Activated CD4-positive, alpha-beta T cell treated with anti-CD3 and anti-CD28 coated beads for 24 hours (primary cell): ENCODE measurements around the gene ABCD3.

Source experiments
- DNase-seq, 2 donors: peaks; one replicate each; pipeline ENCODE4 v3.0.0-alpha.2; 2020; ENCODE audit warnings: low read depth in 2 of 2

Gene ABCD3

GRCh38 chr1:94463056-94463764, 45.0 kb downstream of the ABCD3 start:
- DNase-seq: no peak

- no peak for DNase-seq
Measured at GRCh38 chr1:94463765-94464330, 45.7 kb downstream of the ABCD3 start.

DNA sequence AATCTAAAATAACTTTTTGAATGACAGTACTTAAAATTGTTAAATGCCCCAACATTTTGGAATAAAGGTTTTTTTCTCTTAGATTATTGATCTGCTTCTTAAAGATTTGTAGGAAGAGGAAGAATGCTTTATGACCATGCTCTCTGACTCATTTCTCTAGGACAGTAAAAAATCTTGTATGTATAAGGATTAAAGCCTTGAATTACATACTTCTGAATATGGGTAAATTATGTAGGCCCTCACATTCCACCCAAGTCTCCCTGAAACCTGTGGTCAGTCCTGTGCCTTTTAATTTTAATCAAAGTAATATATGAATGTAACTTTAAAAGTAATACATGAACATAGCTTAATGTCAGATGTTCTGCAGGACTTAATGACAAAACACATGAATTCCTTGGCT, 50.5 kb downstream of the ABCD3 start:
- DNase-seq: no peak

DNA sequence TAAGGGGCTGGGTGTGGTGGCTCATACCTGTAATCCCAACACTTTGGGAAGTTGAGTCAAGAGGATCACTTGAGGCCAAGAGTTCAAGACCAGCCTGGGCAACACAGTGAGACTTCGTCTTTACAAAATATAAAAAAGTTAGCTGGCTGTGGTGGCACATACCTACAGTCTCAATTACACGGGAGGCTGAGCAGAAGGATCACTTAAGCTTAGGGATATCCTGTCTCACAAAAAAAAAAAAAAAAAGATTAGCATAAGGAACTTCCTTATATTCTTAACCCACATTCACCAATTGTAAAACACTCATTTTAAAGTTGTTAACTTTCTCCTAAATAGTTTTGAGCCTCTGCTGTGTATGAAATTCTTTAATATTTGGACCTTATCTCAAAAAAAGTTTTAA, 53.1 kb downstream of the ABCD3 start:
- no peak for DNase-seq

DNA sequence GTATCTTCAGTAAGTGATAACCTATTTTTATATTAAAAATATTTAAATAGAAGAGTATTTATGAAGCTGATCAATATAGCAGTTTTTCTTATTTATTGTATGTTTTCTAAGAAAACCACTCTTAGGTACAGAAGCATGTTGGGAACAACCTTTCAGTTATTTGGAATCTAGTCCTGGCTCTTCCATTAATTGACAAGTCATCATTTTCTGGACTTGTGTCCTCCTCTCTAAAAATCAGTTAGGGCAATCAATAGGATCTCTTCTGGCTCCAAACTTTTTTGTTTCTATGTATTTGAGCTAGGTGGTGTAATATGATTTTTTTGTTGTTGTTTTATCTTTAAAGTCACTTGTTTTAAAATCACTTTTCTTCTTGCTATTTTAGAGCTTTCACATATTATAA, 57.0 kb downstream of the ABCD3 start:
- no peak for DNase-seq

DNA sequence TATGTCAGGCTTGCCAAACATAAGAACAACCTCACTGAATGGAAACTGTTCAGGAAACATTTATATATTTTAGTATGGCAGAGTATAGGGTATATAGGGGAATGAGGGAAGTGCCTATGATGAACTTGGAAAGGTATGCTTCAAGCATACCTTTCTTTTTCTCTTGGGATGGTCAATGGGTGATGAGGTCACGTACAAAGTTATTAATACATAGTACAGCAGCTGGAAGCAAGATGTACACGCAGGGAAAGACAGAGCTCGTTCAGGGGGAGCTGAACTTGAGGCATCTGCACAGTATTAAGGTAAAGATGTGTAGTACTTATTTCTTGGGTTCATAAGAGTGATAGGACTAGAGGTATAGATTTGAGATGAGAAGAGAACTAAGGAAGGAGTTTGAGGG, 61.5 kb downstream of the ABCD3 start:
- DNase-seq: no peak

DNA sequence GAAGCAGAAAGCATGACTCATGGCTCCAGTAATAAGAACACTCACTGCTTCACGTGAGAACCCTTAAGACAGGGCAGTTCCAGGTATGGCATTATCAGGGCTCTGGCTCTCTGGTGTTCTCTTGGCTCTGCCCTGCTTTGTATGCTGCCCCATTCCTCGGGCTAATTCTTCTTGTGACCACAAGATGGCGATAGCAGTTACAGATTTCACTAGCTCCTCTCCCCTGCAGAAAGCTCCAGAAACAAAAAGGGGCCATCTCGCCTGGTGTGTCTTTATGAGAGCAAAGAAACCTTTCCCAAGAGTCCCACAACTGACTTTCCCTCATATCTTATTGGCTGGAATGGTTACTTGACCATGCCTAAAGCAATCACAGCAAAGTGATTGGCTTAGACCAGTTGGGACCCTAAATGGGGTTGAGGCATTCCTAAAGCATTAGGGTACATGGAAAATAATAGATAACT, 63.3 kb downstream of the ABCD3 start:
- no peak for DNase-seq

DNA sequence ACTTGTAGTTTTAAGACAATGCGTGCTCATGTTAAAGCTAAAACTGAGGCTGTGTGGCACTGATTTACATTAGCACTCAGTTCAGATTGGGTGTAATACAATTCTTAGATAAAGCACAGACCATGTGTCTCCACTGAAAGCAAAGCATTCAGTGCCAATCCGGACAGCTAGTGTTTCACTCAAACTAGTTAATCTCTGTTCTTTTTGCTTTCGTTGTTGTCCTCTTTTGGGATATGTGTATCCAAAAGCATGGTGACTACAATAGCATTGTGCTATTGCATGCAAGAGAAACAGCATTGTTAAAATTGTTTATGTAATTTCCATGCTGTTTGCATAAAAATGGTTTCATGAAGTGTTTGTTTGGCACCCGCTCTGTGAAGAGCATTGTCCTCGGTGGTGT, 68.8 kb downstream of the ABCD3 start:
- no peak for DNase-seq

DNA sequence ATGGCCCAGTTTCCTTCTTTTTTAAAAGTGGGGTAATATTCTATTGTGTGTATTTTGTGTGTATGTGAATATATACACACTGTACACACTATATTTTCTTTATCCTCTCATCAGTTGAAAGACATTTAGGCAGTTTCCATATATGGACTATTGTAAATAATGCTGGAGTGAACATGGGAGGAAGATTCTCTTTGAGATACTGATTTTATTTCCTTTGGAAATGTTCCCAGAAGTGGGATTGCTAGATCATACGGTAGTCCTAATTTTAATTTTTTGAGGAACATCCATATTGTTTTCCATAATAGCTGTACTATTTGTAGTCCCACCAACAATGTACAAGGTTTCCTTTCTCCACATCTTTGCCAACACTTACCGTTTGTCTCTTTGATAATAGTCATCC, 72.4 kb downstream of the ABCD3 start:
- no peak for DNase-seq

DNA sequence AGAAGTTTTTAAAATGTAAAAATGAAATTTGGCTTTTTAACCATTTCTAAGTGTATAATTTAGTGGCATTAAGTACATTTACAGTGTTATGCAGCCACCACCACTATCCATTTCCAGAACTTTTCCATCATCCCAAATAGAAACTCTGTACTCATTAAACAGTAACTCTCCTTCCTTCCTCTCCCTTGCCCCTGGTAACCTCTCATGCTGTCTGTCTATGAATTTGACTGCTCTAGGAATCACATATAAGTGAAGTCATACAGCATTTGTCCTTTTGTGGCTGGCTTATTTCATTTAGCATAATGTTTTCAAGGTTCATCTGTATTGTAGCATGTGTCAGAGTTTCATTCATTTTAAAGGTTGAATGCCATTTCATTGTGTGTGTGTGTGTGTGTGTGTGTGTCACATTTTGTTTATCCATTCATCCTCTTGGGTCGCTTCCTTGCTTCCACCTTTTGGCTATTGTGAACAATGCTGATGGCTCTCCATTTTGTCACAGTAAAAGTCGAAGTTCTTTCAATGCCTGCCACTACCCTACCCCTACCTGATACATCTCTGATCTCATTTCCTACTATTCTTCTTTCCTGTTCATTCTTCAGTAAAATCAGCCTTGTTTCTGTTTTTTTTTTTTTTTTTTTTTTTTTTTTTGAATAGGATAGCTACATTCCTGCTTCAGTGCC, 78.0 kb downstream of the ABCD3 start:
- no peak for DNase-seq

- DNase-seq: no peak
Measured at GRCh38 chr1:94501426-94501825, 83.2 kb downstream of the ABCD3 start.

GRCh38 chr1:94501935-94502334, 83.7 kb downstream of the ABCD3 start:
- DNase-seq: no peak

- no peak for DNase-seq
Measured at GRCh38 chr1:94503153-94503552, 85.0 kb downstream of the ABCD3 start.

- DNase-seq: no peak
Measured at GRCh38 chr1:94504601-94505000, 86.4 kb downstream of the ABCD3 start.

DNA sequence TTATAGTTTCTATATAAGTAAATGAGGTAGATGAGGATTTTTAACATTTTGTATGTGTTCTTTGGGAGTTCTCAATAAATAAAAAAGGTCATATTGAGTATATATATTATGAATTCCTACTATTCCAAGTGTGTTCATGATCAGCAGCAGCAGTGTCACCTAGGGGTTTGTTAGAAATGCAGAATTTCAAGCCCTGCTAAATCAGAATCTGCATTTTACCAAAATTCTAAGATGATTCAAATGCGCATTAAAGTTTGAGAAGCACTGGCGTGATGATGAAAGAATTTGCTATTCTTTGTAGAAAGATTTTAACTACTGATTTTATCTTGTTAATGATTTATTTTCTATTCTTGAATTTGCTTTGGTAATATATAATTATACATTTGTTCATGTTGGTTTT, 94.6 kb downstream of the ABCD3 start:
- DNase-seq: no peak

GRCh38 chr1:94514095-94514727, 96.0 kb downstream of the ABCD3 start:
- no peak for DNase-seq

GRCh38 chr1:94515296-94515947, 97.2 kb downstream of the ABCD3 start:
- DNase-seq: no peak

- DNase-seq: no peak
Measured at GRCh38 chr1:94519351-94519750, 101.2 kb downstream of the ABCD3 start.

DNA sequence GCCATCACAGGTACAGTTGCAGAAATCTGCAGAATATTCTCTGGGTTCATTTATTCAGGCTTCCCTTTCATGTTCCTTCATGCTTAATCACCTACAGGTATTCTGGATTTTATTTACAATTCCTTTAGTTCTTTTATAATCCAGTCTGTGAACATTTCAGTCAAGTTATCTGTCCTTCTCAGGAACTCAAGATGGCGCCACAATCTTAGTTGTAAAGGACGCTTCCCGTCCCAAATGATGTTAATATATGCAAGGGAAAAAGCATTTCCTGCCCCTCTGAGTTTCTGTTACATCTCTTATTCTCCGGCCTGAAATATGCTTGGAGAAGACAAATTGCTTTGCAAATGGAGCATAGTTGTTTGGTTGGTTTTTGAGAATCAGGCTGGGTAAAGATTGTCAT, 104.1 kb downstream of the ABCD3 start:
- no peak for DNase-seq

DNA sequence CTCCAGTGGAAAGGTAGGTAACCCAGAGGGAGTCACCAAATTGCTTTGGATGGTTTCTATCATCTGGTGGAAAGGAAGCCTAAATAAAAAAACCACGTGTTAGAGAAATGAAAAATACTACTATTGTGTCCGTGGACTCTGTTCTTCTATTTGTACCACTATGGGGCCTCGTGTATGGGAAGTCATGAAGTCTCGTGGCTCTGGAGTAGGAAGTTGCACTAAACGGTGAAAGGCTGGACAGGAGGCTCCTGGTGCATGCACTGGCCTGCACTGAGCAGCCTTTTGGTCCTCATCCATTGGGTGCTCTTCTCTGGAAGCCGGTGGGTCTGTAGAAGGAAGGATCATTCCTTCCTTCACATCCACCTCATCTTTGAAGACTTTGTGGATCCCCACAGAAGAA, 106.3 kb downstream of the ABCD3 start:
- DNase-seq: no peak

DNA sequence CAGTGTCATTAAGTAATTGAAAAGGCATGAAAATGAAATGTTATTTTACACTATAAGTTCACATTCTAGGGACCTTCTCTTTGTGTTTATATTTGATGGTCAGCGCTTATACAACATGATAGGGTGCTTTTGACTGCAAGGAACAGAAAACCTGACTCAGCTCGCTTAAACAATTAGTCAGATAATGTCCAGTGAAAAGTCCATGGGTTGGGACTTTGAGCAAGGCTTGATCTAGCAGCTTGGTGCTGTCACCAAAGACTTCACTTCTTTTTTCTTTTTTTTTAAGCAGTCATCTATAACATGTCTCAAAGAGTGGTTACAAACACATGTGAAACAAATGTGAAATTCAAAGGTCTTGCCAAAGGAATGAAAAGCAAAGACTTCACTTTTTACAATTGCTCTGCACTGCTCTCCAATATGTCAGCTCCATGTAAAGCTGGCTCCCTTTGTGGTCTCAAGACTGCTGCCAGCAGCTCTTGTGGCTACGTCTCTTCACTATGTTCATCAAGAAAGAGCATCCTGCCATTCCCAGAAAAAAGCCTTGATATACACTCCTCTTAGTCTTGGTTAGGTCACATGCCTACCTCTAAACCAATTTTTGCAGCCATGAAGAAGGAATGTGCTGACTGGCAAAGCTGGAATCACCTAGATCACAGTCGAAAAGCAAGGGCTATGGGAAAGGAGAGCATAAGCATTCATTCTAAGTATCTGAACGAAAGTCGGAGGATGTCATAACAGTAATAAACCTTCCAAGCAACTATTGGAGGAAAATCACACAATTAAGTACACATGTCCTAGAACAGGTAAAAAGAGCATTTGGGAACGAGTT, 108.2 kb downstream of the ABCD3 start:
- DNase-seq: no peak
